Left ventricle myocardium superior (tissue), 1 donor: ENCODE data around the gene LRBA. TPM values are rescaled to one million over a fixed set of nuclear protein-coding genes. Genes with fewer than 3 reads are reported as not detected.
"Not testable (repeated sequence)": the region's sequence is repeated elsewhere in the genome, so short reads cannot be mapped to it uniquely, and the experiment has no call there.

ENCODE experiments used
- ATAC-seq: fragments of 200-7000 bp; cut with Tn5 transposase; one replicate; pipeline ENCODE4 v1.9.1; 2020; ENCODE audit warnings: mild to moderate bottlenecking, moderate library complexity
- DNase-seq: peaks from one replicate; pipeline ENCODE4 v3.0.0-alpha.2; 2020
- intact Hi-C: fragments of 100-400 bp; cut with micrococcal nuclease; formaldehyde crosslinking; loops from one replicate; pipeline ENCODE4 v1.11.0; 2022
- total RNA-seq: library from RNA; stranded (reverse); fragmentation: NEBNext Ultra II Directional; extraction: Animal tissue kit (Norgen Biotek cat#: 25700); gene quantifications from one replicate; pipeline ENCODE4 v1.2.1, GENCODE V29; 2021
- donor health status: DM: no; HTN: yes; CAD: no; lungs with severe emphysema.

The LRBA gene
- total RNA-seq, 1 donor from 2014 or later: 21.4 TPM

DNA sequence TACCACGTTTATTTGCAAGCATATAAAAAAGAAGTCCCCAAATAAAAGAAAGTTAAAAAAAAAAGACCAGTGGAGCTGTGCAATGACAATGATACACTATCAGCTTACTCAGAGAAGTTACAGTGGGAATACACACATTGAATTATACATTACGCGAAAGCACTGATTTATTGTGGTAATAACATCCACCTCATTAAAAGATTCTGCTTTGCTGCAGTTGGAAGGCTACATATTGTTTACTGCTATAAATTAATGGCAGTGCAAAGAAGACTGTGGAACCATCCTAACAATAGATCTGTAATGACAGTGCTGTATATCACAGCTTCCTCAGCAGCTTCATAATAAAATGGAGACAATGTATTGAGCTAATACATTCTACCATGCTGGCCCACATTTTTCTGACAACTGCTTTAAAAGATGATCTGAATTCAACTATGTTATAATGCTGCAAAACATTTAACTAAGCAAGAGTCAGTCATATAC, 575.6 kb downstream of the LRBA start:
- intact Hi-C loops: no loop called here
- ATAC-seq (no peak), DNase-seq (no peak)

DNA sequence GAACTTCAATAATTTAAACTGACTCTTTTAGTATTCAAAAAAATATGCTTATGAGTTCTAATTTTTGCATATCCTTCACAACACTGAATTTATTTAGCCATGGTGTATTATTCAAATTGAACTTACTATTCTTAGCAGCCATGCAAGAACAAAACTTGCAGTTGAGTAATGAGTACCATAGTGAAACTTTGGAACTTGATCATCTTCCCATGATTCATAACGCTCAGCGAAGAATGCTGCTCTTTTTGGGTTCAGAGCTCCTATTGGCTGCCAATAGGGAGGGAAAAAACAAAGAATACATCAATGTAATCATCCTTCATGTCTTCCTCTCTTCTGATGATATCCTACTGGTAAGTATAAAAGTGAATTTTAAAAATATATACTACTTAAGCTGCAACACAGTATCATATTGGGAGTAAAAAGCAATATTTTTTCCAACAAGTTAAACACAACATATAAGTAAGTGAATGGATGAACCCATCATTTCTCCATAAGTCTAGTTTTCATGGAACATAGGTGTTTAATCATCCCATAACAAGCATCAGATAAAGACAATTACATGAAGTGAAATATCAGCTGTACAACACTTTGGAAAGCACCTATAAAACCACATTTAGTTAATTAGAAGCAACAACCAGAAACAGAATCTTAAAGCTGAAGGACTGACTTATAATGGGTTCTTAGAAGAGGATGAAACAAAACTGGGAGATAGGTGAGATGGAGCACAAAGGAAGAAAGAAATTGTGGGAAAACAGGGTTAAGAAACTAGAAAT, 578.3 kb downstream of the LRBA start:
- no peak for ATAC-seq
- intact Hi-C loops: no loop called here
- DNase-seq: no peak

DNA sequence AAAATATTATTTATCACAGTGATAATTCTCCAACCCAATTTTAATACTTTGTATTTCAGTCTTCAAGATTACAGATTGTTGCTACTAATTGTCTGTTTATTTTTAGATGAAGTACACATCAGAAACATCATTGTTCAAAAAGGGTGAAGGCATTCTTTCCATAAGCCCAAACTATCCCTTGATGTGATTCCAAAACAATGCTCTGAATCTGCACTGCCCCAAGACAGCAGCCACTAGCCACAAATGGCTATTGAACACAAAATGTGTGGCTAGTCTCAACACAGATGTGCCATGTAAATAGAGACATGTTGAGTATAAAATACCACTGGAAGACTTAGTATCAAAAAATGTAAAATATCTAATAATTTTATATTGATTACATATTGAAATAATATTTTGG, 583.9 kb downstream of the LRBA start:
- DNase-seq: no peak
- intact Hi-C loops: no loop called here
- no peak for ATAC-seq

DNA sequence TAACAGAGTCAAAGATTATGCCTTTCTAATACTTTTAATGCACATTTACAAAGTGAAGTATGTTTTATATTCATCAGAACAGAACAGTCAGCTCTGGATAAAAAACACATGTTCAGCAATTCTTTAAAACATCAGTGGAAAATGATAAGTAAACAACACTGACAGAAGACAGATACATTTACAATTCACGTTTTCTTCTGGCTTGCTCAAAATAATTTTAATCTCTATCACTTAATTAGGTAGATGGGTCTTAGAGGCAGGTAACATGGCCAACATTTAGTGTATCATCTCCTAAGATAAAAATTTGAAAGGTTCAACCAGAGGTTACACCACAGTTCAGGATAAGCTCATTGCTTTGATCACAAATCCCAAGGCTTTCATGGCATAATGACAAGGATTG, 589.9 kb downstream of the LRBA start:
- ATAC-seq: no peak
- no peak for DNase-seq
- intact Hi-C loops: no loop called here

DNA sequence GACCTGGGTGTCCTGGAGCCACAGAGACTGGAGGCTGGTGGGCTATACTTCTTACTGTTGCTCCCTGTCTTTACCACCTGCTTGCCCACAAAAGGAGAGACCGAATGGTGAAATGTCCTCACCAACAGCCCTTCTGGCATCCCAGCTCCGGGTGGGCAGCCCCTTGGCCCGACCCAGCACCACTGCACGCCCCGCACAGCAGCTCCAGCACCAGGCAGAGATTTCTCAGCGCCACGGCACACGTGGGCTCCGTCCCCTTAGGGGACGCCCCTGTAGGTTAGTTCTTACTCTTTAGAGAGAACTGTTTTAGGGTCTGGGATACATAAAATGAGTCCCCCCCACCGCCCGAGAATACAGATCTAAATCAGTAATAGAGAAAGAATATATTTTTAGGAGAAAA, 591.6 kb downstream of the LRBA start:
- DNase-seq: no peak
- intact Hi-C loops: no loop called here
- ATAC-seq: no peak

DNA sequence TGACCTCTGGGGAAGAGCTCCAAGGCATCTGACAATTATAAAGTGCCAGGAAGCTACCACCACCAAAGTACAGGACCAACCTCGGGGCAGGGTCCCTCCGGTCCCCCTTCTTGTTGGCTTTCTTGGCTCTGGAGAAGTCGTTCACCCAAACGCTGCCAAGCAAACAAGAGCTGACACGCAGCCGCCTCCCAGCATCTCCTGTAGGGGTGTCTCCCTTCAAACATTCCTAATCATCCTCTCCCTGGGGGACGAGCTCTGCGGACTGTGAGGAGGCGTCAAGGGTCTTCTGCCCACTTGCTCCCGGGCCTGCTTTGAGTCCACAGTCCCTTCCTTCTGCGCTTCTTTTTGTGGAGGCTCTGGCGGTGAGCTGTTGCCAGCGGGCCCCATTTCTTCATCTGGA, 592.0 kb downstream of the LRBA start:
- ATAC-seq (no peak), DNase-seq (no peak)
- intact Hi-C loops: no loop called here

DNA sequence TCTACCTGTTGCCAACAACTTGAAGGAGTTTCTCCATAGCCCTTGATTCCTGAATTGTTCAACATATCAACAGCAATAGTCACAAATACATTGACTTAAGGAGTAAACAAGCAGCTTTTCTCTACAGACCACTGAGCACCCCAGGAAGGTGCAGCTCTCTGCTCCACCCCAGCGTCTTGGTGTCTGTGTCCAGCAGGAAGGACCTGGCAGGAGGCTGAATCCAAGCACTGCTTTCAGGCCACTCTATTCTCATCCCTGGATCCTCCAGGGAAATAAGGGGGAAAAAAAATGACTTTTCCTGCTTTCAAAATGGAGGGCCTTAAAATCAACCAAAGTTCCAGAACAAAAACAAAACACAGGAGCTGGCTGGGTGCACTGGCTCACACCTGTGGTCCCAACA, 593.5 kb downstream of the LRBA start:
- intact Hi-C loops: no loop called here
- no peak for DNase-seq

DNA sequence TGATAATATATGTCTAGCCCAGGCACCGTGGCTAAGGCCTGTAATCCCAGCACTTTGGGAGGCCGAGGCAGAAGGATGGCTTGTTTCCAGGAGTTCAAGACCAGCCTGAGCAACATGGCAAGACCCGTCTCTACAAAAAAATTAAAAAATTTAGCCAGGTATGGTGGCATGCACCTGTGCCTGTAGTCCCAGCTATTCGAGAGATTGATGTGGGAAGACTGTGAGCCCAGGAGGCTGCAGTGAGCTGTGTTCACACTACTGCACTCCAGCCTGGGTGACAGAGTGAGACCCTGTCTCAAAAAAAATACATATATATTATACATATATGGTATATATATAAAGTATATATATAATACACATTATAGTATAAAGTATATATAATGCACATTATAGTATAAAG, 595.1 kb downstream of the LRBA start:
- ATAC-seq (no peak), DNase-seq (no peak)
- intact Hi-C loops: no loop called here

More for the DNA sequence above, 593.5 kb downstream of the LRBA start:
- ATAC-seq: no peak

DNA sequence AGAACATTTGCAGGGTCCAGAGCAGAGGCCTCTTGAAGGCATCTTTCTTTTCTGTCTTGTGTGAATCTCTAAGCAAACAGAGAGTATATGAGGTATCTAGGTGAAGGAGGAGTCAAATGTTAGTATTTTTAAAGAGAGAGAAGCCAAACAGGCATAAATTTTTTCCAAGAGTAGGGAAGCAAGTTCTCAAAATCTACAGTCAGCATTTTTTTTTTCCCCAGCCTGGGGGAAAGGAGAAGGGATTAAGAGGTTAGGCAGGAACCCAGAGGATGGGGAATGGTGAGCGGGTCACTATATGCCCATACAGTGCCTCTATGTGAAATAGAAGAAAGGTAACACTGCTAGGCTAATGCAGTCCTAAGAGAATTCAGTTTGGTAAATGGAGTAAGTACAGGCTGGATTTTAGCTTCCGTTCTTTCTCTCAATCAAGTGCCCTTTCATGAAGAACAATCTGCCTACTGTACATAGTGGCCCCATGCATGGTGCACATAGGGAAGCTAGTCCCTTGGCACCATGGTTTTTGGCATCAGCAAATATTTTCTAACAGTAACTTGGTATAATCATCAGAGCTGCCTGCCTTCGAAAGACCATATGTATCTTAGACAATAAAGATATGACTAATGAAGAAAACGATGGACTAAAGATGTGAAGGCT, 596.2 kb downstream of the LRBA start:
- ATAC-seq (no peak), DNase-seq (no peak)
- intact Hi-C loops: no loop called here

DNA sequence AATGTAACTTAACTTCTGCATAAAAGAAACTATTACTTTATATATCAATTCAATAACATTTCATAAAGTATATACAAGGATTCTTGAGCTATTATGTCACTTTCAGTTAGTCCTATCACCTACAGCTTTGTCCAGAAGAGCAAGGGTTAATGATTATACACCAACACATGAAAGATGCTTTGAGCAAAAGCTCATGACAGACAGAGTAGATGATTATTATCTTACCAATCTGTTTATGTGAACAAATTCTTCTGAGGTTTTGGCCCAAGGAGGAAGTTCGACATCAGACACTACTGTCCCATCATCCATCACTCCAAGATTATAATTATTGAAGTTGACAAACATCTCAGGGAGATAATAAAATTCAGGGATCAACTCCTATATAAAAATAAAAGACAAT, 599.9 kb downstream of the LRBA start:
- DNase-seq (no peak), ATAC-seq (no peak)
- intact Hi-C loops: no loop called here

DNA sequence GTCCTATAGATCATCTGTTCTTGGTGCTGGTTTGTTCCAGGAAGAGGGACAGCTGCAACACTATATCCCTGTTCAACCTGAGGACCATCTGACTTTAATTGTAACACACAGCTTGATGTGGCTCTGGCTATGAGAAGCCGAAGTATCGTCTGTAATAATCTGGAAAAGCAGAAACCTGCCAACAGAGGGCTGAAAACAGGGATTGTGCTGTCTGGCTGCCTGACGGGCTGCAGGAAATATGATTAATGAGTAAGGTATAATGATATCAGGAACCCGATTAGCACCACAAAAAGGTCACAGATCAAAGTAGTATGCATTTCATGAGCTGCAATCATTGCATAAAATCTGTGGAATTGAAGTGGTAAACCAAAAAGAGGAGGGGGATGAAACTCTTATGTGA, 603.6 kb downstream of the LRBA start:
- intact Hi-C loops: no loop called here
- no peak for ATAC-seq
- no peak for DNase-seq

DNA sequence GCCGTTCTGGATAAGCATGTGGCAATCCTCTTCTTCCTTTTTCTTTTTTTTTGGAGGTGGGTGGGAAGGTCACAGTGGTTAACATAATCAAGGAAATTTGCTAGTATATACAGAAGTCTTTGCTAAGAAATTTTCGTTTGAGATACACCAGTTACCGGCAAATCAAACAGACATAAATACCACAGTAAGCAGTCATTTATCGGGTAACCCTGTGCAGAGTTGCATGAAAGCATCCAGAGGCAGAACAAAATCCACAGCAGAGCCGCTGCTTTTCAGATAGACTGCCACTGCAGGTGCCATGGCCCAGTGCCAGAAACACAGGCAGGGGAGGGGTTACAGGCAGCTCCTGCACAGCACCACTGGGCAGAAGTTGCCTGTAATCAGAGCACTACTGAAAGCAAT, 612.2 kb downstream of the LRBA start:
- ATAC-seq (peak; percentile 86), DNase-seq (peak; percentile 79)
- intact Hi-C loops: no loop called here

DNA sequence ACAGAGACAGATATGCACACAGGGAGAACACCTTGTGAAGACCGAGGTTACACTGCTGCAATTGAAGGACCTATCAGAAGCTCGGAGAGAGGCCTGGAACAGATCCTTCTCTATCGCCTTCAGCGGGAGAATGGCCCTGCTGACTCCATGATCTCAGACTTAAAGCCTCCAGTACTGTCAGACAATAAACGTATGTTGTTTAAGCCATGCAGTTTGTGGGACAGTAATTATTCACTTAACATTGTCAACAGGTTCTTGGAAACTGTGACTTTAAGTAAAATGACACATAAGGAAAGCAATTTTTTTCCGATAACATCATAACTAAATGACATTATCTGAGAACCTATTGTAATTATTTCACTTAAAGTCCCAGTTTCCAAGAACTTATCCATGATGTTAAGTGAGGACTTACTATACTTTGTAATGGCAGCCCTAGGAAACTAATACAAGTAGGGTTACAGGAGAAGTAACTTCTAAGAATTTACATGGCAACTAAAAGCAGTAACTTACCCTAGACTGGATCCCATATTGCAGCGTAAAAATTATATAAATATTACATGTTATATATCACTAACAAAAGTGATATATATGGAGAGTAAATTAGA, 613.9 kb downstream of the LRBA start:
- DNase-seq: no peak
- ATAC-seq: no peak
- intact Hi-C loops: no loop called here

DNA sequence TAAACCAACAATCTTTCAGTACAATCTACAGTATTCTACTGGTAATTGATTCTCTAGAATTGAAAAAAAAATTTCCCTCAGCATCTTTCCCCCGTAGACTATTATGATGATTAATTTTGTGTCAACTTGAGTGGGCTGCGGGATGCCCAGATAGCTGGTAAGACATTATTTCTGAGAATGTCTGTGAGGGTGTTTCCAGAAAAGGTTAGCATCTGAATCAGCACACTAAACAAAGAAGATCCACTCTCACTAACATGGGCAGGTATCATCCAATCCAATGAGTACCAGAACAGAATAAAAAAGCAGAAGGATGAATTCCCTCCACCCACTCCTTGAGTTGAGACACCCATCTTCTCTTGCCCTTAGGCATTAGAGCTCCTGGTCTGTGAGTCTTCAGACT, 619.2 kb downstream of the LRBA start:
- ATAC-seq (no peak), DNase-seq (no peak)
- intact Hi-C loops: no loop called here

DNA sequence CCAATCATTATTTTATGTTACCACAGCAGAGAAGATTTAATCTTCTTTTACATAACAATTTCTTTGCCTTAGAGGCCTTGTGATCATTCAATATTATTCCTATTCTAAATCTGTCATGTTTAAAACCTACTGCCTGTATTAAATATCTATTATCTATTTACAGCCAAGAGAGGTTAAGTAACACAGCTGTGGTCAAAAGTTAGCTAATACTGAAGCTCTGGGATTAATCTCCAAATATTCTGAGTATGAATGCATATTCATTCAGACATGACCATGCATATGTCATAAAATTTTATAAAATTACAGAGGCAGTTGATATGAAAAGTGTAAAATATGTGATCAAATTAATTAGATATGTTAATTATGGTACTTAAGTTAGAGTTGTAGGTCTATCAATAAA, 621.0 kb downstream of the LRBA start:
- ATAC-seq (no peak), DNase-seq (no peak)
- intact Hi-C loops: no loop called here

DNA sequence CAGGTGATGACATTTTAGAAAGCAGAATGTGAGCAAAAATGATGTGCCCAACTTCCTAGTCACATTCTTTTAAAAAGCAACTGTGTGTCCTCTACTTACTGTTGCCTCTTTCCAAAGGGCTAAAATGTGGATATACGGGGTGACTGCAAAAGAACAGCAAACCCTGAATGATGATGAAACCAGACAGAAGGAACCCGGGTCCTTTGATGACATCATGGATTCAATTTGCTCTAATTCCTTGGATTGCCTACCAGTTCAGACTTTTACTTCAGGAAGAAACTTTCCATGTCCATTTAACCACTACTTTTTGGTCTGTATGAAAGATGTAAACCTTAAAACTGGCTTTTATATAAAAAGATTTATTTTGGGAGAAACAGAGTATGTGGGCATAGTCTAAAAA, 624.0 kb downstream of the LRBA start:
- intact Hi-C loops: no loop called here
- ATAC-seq: no peak
- no peak for DNase-seq

DNA sequence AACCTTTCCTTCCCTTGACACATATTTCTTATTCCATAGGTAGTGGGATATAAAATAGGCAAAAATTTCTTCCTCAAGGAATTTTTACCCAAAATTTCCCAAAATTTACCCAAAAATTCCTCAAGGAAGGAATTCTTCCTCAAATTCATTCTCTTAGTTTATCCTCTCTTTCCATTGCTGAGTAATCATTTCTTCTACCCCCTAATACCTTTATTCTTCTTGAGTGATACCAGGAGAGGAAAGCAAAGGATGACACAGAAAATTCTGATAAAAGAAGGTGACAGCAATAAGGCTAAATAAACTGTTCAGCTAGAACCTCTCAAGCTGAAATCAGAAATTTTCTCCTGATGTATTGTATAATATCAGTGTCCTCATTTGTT, 624.6 kb downstream of the LRBA start:
- DNase-seq (no peak), ATAC-seq (no peak)
- intact Hi-C loops: no loop called here

DNA sequence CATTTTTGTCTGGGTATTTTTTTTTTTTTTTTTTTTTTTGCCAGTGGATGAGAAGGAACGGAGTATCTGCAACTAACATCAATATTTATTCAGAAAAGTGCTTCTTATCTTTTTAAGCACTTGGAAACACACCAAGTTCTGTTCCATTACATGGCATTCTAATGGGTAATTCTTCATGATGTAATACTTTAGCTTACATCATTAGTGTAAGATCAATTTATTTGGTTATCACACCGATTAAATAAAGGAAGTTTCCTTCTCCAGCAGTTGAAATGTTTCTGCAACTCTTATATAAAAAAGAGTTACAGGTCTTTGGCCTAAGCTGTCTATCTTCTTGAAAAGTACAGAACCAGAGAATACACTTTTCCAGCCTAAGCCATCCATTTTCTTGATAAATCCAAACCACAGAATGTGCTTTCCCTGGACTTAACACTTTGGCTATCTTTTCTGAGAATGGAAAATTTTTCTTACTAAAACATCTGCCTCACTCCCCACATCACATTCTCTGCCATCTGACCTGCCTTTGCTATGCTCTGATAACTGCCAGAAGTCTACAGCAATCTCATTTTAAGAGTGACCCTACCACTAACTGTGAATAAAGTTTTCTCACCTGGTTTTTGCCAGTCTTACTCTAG, 625.1 kb downstream of the LRBA start:
- intact Hi-C loops: no loop called here
- DNase-seq (no peak), ATAC-seq (no peak)

DNA sequence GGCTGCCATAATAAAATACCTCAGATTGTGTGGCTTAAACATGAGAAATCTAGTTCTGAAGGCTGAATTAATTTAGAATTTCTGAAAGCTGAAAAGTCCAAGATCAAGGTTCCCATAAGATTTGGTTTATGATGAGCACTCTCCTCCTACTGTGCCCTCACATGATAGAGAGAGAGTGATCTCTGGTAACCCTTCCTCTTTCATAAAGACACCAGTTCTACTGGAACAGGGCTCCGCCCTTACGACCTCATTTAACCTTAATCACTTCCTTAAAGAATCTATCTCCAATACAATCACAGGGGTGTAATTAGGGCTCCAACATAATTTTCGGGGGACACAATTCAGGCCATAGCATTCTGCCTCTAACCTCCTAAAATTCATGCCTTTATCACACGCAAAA, 627.1 kb downstream of the LRBA start:
- intact Hi-C loops: no loop called here
- no peak for ATAC-seq
- DNase-seq: no peak

DNA sequence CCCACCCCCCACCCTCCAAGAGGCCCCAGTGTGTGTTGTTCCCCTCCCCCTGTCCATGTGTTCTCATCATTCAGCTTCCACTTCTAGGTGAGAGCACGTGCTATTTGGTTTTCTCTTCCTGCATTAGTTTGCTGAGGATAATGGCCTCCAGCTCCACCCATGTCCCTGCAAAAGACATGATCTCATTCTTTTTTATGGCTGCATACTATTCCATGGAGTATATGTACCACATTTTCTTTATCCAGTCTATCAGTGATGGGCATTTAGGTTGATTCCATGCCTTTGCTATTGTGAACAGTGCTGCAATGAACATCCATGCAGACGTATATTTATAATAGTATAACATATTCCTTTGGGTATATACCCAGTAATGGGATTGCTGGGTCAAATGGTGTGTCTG, 628.7 kb downstream of the LRBA start:
- DNase-seq, ATAC-seq, intact Hi-C loops: not testable (repeated sequence)
